Pons (tissue), 1 donor: ENCODE data around the gene SLC2A13.
"Not testable (repeated sequence)": the region's sequence is repeated elsewhere in the genome, so short reads cannot be mapped to it uniquely, and the experiment has no call there.

Experiments used
- DNase-seq: peaks from one replicate; pipeline ENCODE4 v3.0.0-alpha.2; 2016; ENCODE audit warnings: low spot score

The SLC2A13 gene

DNA sequence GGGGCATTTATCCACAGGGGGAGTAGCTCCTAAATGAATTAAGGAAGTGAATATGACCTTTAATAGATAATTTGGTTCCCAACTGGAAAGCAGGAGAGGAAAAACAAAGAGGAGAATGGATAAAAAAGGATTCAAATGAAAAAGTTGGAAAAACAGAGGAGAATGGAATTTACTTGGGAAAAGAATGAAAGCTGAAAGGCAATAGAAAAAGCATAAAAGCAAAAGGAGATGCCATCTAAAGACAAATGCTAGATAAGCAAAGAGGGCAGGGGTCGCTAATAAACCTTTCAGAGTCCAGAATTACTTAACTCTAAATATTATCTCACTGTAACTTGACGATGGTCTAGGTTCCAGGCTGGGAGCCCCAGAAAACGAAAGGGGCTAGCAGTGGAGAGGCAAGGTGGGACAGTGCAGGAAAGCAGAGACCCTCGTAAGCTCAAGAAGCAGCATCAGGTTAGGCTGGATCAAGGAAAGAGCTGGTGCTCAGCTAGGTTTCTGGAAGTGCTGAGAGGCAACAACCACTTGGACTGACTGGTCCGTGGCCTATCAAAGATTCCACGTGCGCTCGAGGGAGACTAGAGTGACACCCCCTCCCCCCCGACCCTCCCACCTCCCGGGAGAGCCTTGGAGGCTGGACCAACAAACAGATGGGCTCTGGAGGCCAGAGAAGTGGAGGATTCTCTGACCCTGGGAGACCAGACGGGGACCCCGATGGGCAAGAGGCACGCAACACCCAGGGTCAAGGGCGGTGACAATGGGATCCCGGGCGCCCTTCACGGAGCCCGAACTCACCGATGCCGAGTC, 1.2 kb downstream of the SLC2A13 start:
- DNase-seq: no peak

DNA sequence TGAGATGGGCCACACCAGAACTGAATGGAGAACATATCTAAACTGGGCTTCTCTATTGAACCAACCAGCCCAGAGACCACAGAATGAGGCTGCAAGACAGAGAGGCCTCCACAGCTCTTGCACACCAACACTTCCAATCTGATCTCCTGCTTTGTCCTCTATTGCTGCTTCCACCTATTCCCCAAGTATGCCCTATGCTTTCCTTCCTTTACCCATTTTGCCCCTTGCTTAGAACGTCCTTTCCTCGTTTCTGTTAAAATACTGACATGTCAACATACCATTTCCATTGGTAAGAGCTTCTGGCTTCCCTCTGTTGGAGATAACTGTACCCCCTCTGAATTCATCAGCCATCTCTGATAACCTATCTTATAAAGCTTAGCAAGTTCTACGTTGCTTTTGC, 2.8 kb downstream of the SLC2A13 start:
- DNase-seq: no peak

- DNase-seq: no peak
Measured at GRCh38 chr12:40101747-40102146, 4.1 kb downstream of the SLC2A13 start.

GRCh38 chr12:40099423-40099853, 6.4 kb downstream of the SLC2A13 start:
- peak; percentile 46 for DNase-seq

GRCh38 chr12:40098406-40099145, 7.3 kb downstream of the SLC2A13 start:
- DNase-seq: no peak

DNA sequence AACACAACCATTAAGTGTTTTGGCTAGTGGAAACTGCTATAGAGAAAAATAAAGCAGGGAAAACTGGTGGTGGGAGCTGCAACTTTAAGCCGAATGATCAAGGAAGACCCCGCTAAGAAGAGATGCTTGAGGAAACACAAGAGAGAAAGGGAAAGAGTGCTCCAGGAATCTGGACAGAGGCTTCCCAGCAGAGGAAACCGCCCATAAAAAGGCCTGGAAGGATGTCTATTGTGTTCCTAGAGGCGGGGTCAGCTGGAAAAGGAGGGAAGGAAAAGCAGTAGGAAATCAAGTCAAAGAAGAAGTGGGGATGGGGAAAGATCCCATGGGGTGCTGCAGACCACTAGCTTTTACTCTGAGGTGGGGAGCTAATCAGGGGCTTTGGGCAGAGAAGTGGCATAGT, 12.4 kb downstream of the SLC2A13 start:
- DNase-seq: no peak

DNA sequence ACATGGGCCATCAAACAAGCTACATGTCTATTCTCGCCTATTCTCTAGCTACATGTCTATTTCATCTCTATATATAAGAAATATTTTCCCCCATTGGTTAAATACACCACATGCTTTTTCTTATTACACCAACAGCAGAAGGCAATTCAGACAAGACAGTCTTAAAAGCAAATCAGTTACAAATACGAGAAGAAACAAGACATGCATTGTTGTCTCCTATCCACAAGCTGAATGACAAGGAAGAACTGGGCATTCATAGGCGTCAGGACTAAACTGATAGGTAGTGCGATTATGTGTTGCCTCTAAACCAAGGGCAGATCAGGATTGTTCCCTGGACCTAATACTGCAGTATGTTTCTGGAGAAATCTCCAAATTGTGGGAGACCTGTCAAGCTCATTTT, 19.4 kb downstream of the SLC2A13 start:
- DNase-seq: no peak

DNA sequence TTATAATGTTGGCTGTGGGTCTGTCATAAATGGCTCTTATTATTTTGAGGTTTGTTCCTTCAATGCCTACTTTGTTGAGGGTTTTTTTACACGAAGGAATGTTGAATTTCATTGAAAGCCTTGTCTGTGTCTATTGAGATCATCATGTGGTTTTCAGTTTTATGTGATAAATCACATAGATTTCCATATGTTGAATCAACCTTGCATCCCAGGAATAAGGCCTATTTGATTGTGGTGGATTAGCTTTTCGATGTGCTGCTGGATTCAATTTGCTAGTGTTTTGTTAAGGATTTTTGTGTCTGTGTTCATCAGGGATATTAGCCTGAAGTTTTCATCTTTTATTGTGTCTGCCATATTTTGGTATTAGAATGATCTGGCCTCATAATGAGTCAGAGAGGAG, 27.6 kb downstream of the SLC2A13 start:
- DNase-seq: no peak

- DNase-seq: no peak
Measured at GRCh38 chr12:40075458-40075857, 30.4 kb downstream of the SLC2A13 start.

GRCh38 chr12:40068416-40068815, 37.5 kb downstream of the SLC2A13 start:
- no peak for DNase-seq

GRCh38 chr12:40065636-40066035, 40.2 kb downstream of the SLC2A13 start:
- DNase-seq: no peak

- DNase-seq: no peak
Measured at GRCh38 chr12:40063414-40063813, 42.5 kb downstream of the SLC2A13 start.

- DNase-seq: peak; percentile 45
Measured at GRCh38 chr12:40058721-40059190, 47.1 kb downstream of the SLC2A13 start.

GRCh38 chr12:40056373-40056772, 49.5 kb downstream of the SLC2A13 start:
- DNase-seq: no peak

GRCh38 chr12:40055776-40056175, 50.1 kb downstream of the SLC2A13 start:
- no peak for DNase-seq

- no peak for DNase-seq
Measured at GRCh38 chr12:40055228-40055579, 50.7 kb downstream of the SLC2A13 start.

GRCh38 chr12:40054555-40055227, 51.2 kb downstream of the SLC2A13 start:
- peak; percentile 17 for DNase-seq

DNA sequence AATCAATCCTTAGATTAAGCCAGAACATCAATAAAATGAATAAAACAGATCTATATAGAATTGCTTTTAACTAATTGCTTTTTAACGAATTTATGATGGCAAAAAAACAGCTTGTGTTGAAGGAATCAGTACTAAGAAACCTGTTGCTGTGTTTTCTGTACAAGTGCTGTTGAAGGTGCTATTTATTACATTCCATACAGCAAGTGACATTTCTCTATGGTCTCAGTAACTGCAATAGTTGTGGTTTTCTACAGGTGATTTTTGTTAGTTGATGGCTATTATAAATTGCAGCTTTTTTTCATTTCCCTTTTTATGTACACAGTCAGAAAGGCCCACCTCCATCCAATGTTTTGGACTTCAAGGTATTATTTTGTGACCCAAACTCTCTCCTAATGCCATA, 56.6 kb downstream of the SLC2A13 start:
- DNase-seq: no peak

GRCh38 chr12:40047002-40047401, 58.9 kb downstream of the SLC2A13 start:
- DNase-seq: not testable (repeated sequence)

GRCh38 chr12:40045656-40046055, 60.2 kb downstream of the SLC2A13 start:
- DNase-seq: no peak

- DNase-seq: no peak
Measured at GRCh38 chr12:40044396-40044795, 61.5 kb downstream of the SLC2A13 start.

DNA sequence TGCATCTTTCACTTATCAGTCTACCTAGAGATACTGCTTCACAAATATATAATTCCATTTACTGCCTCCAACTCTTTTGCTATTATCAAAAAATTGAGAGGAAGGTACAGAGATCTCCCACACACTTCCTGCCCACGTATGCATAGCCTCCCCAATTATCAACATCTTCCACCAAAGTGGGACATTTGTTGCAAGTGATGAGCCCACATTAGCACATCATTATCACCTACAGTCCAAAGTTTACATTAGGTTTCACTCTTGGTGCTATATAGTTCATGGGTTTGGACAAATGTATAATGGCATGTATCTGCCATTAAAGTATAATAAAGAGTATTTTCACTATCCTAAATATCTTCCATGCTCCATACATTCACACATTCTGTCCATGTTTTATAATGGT, 66.3 kb downstream of the SLC2A13 start:
- no peak for DNase-seq

DNA sequence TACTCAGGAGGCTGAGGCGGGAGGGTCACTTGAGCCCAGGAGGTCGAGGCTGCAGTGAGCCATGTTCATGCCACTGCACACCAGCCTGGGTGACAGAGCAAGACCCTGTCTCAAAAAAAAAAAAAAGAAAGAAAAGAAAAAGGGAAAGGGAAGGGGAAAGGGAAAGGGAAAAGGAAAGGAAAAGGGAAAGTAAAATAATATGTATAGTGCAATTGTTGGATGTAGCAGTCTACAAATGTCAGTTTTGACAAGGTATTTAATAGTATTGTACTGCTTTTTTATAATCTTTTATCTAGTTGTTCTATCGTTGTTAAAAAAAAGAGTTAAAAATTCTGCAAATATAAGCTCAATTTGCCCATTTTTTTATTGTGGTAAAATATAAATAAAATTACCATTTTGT, 67.3 kb downstream of the SLC2A13 start:
- no peak for DNase-seq
